ENCODE results near the gene FRMD1.

Gene FRMD1

DNA sequence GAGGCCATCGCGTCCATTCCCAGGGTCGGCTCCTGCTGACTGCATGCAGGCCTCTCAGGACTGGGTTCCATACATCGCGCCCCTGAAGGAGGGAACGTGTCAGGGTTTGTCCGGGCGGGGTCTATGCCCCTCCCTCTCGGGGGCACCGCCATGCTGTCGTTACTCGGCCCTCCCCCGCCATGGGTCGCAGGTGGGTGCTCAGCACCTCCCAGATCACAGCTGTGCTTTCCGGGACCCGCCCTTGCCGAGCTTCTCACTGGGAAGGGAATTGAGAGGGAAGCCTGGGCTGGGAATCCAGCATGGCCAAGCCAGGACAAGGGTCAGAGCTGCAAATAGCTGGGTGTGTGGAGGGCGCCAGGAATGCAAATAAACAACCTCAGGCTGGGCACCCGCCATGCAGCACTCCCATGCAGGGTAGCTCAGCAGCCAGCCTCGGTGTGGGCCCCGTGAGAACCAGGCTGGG is at the start of gene FRMD1:
FRMD1 (minus strand) TSS at position 270 of the 463 bp plus-strand sequence; CDS start at position 152, 118 bp downstream.
- no peak for DNase-seq (ENCODE audit: low read depth in 1 of 2, low spot score in 1 of 2)

DNA sequence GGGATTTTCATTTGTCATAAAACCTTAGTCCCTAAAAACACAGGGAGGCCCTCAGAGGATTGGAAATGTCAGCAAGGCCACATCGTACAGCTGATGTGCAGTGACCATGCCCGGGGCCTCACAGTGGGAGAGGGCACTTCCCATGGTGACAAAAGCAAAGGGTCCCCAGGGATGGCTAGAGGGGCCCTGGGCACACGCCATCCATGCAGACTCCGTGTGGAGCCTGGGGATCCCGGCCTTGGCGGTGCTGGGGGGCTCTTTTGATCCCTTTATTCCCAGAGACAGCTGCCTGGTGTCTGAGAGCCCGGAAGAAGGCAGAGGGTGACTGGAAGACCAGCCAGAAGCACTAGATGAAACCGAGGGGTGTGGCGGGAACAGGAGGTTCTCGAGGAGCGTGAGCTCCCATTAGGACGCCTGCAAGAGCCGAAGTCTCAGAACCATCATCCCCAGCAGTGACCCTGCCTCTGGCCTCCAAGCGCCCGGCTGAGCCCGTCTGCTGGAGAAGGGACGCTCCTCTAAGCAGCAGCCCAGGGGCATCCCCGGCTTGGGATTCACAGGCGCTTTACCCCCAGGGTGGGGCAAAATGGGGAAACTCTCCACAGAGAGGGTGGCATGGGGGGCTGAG is 49.1 kb upstream of the FRMD1 start:
- no peak for DNase-seq (ENCODE audit: low read depth in 1 of 2, low spot score in 1 of 2)

DNA sequence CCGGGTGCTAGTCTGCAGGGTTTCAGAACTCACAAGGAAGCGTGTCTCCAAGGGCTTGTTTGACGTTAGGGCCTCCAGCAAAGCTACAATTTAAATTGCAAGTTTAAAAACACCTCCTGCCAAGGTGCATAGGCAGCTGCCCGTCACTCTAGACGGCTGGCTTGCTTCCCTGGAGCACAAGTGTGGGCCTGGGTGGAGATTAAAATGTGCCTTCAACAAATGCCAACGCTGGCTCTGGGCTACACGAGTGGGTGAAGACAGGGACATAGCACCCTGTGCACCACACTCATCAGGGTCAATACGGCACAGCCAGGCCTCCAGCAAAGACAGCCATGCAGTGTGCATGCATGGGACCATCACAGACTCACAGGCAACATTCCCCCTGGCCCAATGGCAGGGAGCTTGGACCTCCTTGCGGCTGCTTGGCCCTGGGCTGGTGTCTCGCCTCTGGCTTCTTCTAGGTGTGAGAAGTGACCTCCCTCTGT is 48.4 kb upstream of the FRMD1 start:
- DNase-seq (ENCODE audit: low read depth in 1 of 2, low spot score in 1 of 2) = no peak

- no peak for DNase-seq (ENCODE audit: low read depth in 1 of 2, low spot score in 1 of 2)
Measured at GRCh38 chr6:168126566-168127383, 47.8 kb upstream of the FRMD1 start.

DNA sequence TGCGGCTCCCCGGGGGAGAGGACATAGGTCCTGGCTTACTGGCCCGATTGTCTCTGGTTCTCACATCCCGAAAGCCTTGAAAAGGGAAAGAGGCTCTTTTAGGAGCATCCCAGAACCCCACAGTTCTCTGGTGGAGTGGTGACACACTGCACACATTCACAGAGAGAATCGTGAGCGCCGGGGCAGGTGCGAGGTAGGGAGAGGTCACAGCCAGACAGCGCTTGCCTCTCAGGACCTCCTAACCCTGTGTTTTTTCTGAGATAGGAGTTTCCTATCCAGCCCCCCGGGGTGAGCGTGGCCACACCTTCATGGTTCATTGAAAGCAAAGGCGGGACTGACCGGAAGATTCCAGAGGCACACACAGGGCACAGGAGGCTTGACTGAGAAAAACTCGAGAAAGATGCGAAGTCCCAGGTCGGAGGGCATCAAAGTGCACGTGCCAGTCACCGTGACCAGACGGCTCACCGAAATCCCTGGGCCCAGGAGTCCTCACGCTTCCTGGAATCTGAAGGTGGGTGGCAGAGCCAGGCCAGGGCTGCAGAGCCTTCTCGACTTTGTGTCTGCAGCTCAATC is 46.5 kb upstream of the FRMD1 start:
- DNase-seq (ENCODE audit: low read depth in 1 of 2, low spot score in 1 of 2) = no peak

- DNase-seq (ENCODE audit: low read depth in 1 of 2, low spot score in 1 of 2) = no peak
Measured at GRCh38 chr6:168124921-168125320, 45.9 kb upstream of the FRMD1 start.

DNA sequence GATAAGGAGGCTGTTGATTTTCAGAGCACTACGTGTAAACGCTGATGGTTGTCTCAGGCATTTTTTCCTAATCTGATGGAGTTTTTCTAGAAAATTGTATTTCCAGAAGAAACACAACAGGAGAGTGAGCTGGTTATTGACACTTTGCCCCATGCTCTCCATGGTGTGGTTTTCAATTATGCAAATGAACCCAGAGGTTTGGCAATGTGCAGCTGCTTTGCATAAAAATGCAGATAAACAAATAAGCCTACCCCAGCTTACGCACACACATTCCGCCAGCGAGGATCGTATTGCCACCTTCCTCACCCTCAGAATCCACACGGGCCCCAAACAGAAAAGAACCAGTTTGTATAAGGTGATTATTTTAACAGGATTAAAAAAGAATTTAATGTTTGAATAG is 45.1 kb upstream of the FRMD1 start:
- no peak for DNase-seq (ENCODE audit: low read depth in 1 of 2, low spot score in 1 of 2)

DNA sequence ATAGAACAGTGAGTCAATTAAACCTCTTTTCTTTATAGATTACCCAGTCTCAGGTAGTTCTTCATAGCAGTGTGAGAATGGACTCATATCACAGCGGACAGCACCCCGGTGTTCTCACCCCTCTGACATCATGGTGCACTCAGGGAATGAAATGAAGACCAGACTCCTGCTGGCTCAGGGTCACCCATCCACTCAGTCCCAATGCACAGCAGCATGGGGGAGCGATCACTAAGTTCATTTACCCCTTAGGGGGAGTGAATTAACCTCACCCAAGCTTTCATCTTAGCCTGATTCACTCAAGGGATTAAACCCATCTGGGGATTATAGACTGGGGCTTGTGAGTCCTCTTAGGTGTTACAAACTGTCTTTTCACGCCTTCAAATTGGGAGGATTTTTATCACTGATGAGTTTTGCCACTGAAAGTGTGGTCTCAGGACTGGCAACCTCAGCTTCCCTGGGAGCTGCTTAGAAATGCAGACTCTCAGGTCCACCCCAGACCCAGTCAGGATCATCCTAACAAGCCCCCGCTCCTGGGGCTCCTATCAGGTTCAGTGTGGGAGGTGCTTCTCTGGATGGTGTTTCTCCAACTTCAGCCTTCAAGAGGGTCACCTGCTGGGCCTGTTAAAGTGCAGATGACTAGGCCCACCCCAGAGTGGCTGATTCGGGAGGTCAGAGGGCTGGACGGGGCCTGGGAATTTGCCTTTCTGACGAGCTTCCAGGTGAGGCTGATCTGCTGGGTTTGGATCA is 44.3 kb upstream of the FRMD1 start:
- no peak for DNase-seq (ENCODE audit: low read depth in 1 of 2, low spot score in 1 of 2)

DNA sequence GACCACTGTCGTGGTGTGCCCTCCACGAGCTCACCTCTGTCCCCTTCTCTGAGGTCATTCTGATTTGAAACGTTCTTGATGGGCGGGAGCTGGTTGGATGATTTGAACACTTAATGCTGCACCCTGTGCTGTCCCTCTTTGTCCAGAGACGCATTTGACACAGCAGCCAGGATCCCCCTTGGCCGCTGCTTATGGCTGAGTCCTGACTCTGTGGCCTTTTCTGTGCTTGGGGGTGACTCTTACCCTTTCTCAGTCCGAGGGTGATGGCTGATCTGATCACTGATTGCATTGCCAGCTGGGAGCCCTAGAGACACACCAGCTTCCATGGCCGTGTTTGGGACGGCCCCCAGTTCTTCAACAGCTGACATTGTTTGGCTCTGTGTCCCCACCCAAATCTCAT is 43.5 kb upstream of the FRMD1 start:
- DNase-seq (ENCODE audit: low read depth in 1 of 2, low spot score in 1 of 2) = no peak

- no peak for DNase-seq (ENCODE audit: low read depth in 1 of 2, low spot score in 1 of 2)
Measured at GRCh38 chr6:168122011-168122410, 43.0 kb upstream of the FRMD1 start.

DNA sequence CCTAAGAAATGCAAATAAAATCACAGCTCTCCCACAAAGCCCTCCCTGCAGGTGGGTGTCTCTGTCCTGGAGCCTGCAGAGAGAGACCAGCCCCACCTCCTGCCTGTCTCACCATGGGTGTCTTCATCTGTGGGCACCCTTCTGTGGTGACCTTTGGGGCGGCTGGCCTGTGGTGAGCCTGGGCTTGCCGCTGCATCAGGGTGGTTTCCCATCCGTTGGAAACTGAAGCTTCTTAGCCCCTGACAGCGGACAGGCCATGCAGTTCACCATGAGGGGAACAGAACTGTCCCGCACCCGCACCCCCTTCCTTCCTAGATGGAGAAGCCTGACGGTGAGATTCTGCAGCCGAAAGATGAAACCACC is 42.3 kb upstream of the FRMD1 start:
- no peak for DNase-seq (ENCODE audit: low read depth in 1 of 2, low spot score in 1 of 2)

GRCh38 chr6:168120390-168121302 is 41.6 kb upstream of the FRMD1 start:
- DNase-seq (ENCODE audit: low read depth in 1 of 2, low spot score in 1 of 2) = no peak

- no peak for DNase-seq (ENCODE audit: low read depth in 1 of 2, low spot score in 1 of 2)
Measured at GRCh38 chr6:168119539-168119938, 40.5 kb upstream of the FRMD1 start.

- DNase-seq (ENCODE audit: low read depth in 1 of 2, low spot score in 1 of 2) = no peak
Measured at GRCh38 chr6:168118935-168119334, 39.9 kb upstream of the FRMD1 start.

DNA sequence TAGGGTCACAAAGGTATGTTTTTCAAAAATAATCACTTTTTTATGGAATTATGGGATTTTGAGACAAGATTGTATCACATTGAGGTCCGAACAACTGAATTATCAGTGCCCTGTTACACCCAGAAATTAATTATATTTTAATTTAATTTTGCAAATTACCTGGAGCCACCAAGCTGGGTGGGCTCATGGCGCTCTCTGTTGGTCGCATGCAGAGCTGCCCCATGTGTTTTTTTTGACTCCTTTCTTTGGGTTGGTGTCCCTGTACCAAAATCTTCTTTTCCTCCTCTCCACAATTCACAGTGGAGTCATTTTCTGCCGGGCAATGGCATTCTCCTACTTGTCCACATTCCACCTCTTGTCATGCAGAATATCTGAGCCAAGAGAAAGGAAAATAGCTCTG is 38.9 kb upstream of the FRMD1 start:
- DNase-seq (ENCODE audit: low read depth in 1 of 2, low spot score in 1 of 2) = no peak

- no peak for DNase-seq (ENCODE audit: low read depth in 1 of 2, low spot score in 1 of 2)
Measured at GRCh38 chr6:168116975-168117899, 38.2 kb upstream of the FRMD1 start.

GRCh38 chr6:168116438-168116974 is 37.5 kb upstream of the FRMD1 start:
- DNase-seq (ENCODE audit: low read depth in 1 of 2, low spot score in 1 of 2) = no peak

DNA sequence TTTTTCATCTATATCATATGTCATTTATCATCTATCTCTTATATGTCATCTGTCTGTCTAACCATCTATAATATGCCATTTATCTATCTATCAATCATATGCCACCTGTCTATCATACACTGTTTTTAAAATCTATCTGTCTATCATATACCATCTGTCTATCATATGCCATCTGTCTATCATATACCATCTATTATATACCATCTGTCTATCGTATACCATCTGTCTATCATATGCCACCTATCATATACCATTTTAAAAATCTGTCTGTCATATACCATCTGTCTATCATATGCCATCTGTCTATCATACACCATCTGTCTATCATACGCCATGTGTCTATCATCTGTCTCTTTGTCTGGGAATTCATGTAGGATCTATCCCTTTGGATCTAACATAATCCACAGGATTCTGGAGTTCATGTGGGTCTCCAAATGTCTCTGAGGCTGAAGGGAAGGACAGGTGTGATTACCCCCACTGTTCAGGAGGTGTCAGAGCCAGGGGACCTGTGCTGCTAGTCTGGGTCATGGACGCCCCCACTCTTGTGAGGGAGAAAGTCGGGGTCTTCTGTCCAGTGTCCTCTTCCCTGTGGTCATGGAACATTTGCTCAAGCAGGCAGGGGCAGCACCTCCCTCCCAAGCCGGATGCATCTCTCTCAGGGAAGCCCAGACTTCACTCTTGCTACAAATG is 36.9 kb upstream of the FRMD1 start:
- no peak for DNase-seq (ENCODE audit: low read depth in 1 of 2, low spot score in 1 of 2)

DNA sequence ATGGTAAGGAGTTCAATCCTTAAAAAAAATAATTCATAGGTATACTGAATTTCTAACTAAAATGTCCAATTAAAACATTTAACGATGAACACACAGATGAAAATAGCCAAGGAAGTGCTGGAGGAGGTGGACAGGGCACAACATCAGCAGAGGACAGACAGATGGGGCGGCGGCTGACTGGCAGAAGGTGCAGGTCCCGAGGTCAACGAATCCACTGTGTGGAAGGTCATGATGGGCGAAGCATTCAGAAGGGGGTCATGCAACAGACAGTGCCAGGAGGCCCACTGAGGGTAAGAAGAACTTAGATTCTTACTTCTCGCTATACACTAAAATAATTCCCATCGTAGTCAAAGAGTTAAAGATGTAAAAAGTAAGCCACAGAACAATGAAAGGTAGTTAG is 34.2 kb upstream of the FRMD1 start:
- no peak for DNase-seq (ENCODE audit: low read depth in 1 of 2, low spot score in 1 of 2)

Data from stimulated activated CD4-positive, alpha-beta T cell treated with anti-CD3 and anti-CD28 coated beads, Interleukin-15, amount 100 ng/mL, for 1 hour (primary cell).